Measurements from ENCODE around the gene R3HDML.
"Not testable (repeated sequence)": the region's sequence is repeated elsewhere in the genome, so short reads cannot be mapped to it uniquely, and the experiment has no call there.

The R3HDML gene

DNA sequence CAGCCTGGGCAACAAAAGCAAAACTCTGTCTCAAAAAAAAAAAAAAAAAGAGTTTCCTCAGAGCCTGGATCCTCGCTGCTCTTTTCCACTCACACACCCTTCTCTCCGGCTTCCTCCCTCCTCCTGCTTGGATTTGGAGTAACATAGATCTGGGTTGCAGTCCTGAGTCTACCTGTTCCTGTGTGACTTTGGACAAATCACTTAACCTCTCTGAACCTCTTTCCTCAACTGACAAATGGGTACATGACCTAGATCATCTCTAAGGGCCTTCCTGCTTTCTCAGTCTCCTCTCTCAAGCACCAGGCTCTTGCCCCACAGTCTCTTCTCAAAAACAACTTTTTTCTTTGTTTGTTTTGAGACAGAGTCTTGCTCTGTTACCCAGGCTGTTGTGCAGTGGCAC, 5.6 kb upstream of the R3HDML start:
- no peak for DNase-seq

GRCh38 chr20:44334306-44334705, 2.5 kb upstream of the R3HDML start:
- no peak for DNase-seq

GRCh38 chr20:44334709-44335108, 2.1 kb upstream of the R3HDML start:
- no peak for DNase-seq

- DNase-seq: no peak
Observed at GRCh38 chr20:44335675-44336074, 1.2 kb upstream of the R3HDML start.

DNA sequence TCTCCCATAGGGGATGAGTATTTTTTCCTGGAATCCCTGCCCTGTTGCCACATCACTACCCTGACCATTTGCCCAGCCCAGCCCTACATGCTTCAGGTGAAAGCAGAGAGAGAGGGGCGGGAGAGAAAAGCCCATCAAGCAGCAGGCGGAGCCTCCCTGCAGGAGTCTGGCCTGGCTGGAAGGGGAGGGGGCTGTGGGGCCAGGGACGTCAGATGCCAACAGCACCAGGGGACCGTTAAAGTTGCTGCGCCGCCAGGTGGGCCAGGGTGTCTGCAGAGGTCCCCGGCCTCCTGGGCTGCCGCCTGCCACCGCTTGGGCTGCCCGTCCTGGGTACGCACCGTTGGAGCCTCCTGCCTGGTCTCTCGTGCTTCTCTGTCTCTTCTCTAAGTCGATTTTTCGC, 757 bp upstream of the R3HDML start:
- DNase-seq: no peak

DNA sequence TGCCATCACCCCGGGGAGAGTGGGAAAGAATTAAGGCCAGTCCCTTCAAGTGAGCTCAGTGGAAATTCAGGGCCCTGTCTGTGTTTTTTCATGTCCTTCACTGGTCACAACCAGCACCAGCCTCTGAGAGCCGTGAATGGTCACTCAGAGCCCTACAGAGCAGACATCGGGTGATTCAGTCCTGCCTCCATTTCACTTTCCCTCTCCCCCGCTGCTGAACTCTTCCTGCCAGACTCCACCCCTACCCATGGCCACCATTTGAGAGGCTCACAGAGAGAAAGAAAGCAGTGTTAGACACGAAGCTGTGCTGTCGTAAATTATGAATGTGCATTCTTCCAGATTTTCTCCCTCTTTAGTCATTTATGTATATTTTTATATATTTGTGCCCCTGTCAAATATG, 5.4 kb downstream of the R3HDML start:
- no peak for DNase-seq

GRCh38 chr20:44343162-44343675, 6.4 kb downstream of the R3HDML start:
- no peak for DNase-seq

- DNase-seq: no peak
Observed at GRCh38 chr20:44344723-44345122, 7.9 kb downstream of the R3HDML start.

GRCh38 chr20:44345147-44345546, 8.3 kb downstream of the R3HDML start:
- DNase-seq: no peak

DNA sequence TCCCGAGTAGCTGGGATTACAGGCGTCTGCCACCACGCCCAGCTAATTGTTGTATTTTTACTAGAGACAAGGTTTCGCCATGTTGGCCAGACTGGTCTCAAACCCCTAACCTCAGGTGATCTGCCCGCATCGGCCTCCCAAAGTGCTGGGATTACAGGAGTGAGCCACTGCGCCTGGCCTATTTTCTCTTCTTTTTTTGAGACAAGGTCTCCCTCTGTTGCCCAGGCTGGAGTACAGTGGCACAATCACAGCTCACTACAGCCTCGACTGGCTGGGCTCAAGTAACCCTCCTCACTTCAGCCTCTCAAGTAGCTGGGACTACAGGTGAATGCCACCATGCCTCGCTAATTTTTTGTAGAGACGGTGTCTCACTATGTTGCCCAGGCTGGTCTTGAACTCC, 9.1 kb downstream of the R3HDML start:
- DNase-seq: not testable (repeated sequence)

- DNase-seq: no peak
Observed at GRCh38 chr20:44348168-44348659, 11.4 kb downstream of the R3HDML start.

GRCh38 chr20:44349349-44349748, 12.5 kb downstream of the R3HDML start:
- DNase-seq: no peak

GRCh38 chr20:44350567-44350966, 13.7 kb downstream of the R3HDML start:
- no peak for DNase-seq

DNA sequence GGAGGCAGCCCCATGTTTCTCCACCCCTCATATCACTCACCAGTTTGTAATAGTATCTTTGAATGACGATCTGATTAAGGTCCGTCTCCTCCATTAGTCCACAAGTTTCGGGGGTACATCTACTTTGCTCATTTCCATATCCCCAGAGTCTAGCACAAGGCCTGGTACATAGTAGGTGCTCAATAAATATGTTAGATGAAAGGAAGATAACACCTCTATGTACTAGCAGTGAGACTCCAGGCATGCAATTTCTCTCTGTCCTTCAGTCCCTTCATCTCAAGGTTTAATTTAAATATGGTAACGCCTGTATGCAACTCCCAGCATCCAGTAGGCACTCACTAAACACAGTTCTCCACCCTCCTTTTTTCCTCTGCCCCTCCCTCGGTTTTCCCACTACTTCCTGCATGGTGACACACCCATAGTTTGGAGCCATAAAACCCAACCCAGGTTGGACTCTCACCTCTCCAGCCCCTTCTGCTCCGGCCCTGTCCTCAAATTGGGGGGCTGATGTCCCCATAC, 18.2 kb downstream of the R3HDML start:
- no peak for DNase-seq

GRCh38 chr20:44355498-44356352, 18.9 kb downstream of the R3HDML start, which contains the start of gene HNF4A:
TSS of gene HNF4A (plus strand) at chr20:44355699. CDS start at chr20:44355805, 106 bp downstream.
- DNase-seq: no peak

GRCh38 chr20:44356353-44356723, 19.5 kb downstream of the R3HDML start:
- no peak for DNase-seq

GRCh38 chr20:44357020-44357419, 20.2 kb downstream of the R3HDML start:
- DNase-seq: no peak

GRCh38 chr20:44357555-44358125, 20.8 kb downstream of the R3HDML start:
- no peak for DNase-seq

DNA sequence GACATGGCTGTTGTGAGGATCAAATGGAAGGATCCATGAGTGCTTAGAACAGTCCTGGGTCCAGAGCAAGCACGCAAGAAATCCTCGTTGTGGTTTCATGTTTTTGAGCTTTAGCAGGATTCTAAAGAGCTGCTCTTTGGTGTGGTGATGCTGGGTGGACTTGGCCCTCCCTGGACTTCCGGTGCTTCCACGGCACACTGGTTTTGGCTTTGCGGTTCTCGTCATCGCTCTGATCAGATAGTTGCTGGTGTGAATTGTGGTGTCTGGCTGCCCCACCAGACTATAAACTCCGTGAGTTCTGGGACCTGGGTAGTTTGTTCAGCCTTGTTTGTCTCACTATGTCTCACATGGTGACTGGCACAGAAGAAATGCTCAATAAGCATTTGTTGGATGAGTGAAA, 21.9 kb downstream of the R3HDML start:
- DNase-seq: no peak

GRCh38 chr20:44360221-44360620, 23.4 kb downstream of the R3HDML start:
- no peak for DNase-seq

DNA sequence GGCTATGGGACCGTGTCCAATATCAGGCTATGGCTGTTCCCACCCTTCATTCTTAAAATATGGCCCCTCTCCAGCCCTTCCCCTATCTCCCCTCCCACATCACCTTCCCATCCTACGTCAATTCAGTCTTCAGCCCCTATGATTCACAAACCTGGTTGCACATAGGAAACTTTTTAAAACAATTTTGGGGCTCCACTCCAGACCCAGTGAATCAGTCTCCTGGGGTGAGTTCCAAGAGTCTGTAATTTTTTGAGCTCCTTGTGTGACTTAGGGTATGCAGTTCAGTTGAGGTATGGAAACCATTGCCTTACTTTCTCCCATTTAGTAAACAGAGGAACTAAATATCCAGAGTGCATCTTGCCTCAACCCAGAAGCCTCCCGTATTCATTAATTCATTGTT, 24.2 kb downstream of the R3HDML start:
- DNase-seq: no peak

GRCh38 chr20:44362466-44362940, 25.7 kb downstream of the R3HDML start:
- DNase-seq: no peak

DNA sequence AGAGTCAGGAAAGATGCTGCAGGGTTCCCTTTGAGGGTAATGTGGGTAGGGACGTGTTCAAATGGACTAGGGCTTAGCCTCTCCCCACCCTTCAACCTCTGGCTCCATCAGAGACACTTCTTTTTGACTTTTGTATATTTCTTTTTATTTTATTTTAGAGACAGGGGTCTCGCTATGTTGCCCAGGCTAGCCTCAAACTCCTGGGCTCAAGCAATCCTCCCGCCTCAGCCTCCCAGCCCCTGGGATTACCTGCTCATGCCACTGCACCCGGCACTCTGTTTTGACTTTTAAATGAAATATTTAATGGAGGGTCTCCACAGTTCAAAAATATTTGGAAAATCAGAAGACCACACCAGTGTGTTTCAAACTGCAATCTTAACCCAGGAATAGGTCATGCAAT, 27.2 kb downstream of the R3HDML start:
- DNase-seq: no peak

DNA sequence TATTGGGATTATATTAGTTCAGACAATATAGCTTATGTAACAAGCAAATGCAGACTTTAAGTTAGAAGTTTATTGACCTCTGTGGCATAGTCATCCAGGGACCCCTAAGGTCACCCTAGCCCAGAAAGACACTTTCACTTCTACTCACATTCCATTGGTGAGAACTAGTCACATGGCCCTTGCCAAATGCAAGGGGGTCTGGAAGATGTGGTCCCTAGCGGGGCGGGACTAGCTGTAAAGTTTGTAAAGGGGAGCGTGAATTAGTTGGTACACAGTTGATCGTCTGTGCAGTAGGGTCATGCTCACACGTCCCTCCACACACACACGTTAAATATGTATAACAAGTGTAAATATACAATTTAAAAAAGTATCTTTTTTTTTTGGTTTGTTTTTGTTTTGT, 27.9 kb downstream of the R3HDML start:
- DNase-seq: no peak
